DND-41 (cell line): ENCODE data around the gene DYSF.

ENCODE experiments used
- CTCF ChIP-seq: IDR thresholded peaks from 2 replicates; pipeline ENCODE4 v1.5.1; 2012; ENCODE audit warnings: borderline replicate concordance, low read length, moderate library complexity, mild to moderate bottlenecking; ENCODE audit not compliant: poor library complexity, severe bottlenecking; ENCODE audit errors: extremely low read depth
- EZH2 ChIP-seq: IDR thresholded peaks from 3 replicates; pipeline ENCODE4 v1.6.1; 2012; ENCODE audit warnings: borderline replicate concordance, low read depth, mild to moderate bottlenecking, moderate library complexity, low read length, inconsistent platforms; ENCODE audit not compliant: severe bottlenecking

GRCh38 chr2:71620851-71621251, 167.5 kb downstream of the DYSF start:
- TF ChIP-seq EZH2 (no peak), CTCF (no peak)
